H9 (cell line): ENCODE measurements around the gene RANBP9. TPM values are rescaled to one million over a fixed set of nuclear protein-coding genes. Genes with fewer than 3 reads are reported as not detected.

ENCODE experiments used
- DNase-seq: peaks from one replicate; pipeline ENCODE4 v3.0.0-alpha.2; 2017
- H2AFZ ChIP-seq: one replicate; pipeline ENCODE4 v1.6.1; 2013; ENCODE audit warnings: mild to moderate bottlenecking, low read length, control low read depth, moderate library complexity
- H2AK5ac ChIP-seq: 2 replicates; pipeline ENCODE4 v1.6.1; 2013; ENCODE audit warnings: low read length, control low read depth, mixed read lengths; ENCODE audit not compliant: insufficient read length
- H2BK120ac ChIP-seq: one replicate; pipeline ENCODE4 v1.6.1; 2013; ENCODE audit warnings: low read depth, mild to moderate bottlenecking, low read length, control low read depth, inconsistent platforms; ENCODE audit not compliant: poor library complexity, severe bottlenecking
- H2BK12ac ChIP-seq: 2 replicates; pipeline ENCODE4 v1.6.1; 2013; ENCODE audit warnings: low read length, control low read depth, mixed read lengths, low read depth; ENCODE audit not compliant: insufficient read length
- H2BK15ac ChIP-seq: 2 replicates; pipeline ENCODE4 v1.6.1; 2013; ENCODE audit warnings: low read depth, low read length, control low read depth
- H2BK20ac ChIP-seq: one replicate; pipeline ENCODE4 v1.6.1; 2013; ENCODE audit warnings: low read depth, mild to moderate bottlenecking, low read length, control low read depth, inconsistent platforms; ENCODE audit not compliant: poor library complexity, severe bottlenecking
- H2BK5ac ChIP-seq: 2 replicates; pipeline ENCODE4 v1.6.1; 2013; ENCODE audit warnings: low read length, control low read depth, mixed read lengths; ENCODE audit not compliant: insufficient read length
- H3K14ac ChIP-seq: 2 replicates; pipeline ENCODE4 v1.6.1; 2013; ENCODE audit warnings: low read length, control low read depth; ENCODE audit not compliant: insufficient read depth
- H3K18ac ChIP-seq: 2 replicates; pipeline ENCODE4 v1.6.1; 2013; ENCODE audit warnings: low read depth, mild to moderate bottlenecking, mixed read lengths, low read length, control low read depth; ENCODE audit not compliant: insufficient read length
- H3K23ac ChIP-seq: 2 replicates; pipeline ENCODE4 v1.6.1; 2013; ENCODE audit warnings: low read length, control low read depth, mixed read lengths, low read depth; ENCODE audit not compliant: insufficient read length
- H3K23me2 ChIP-seq: 2 replicates; pipeline ENCODE4 v1.6.1; 2013; ENCODE audit warnings: low read depth, mild to moderate bottlenecking, mixed read lengths, low read length, control low read depth; ENCODE audit not compliant: insufficient read length, poor library complexity, severe bottlenecking
- H3K27ac ChIP-seq: 2 replicates; pipeline ENCODE4 v1.5.1; 2013; ENCODE audit warnings: low read length, control low read depth, mixed read lengths, low read depth; ENCODE audit not compliant: insufficient read length
- H3K27me3 ChIP-seq: 2 replicates; pipeline ENCODE4 v1.6.1; 2013; ENCODE audit warnings: low read length, control low read depth, inconsistent platforms; ENCODE audit not compliant: insufficient read depth
- H3K4ac ChIP-seq: 2 replicates; pipeline ENCODE4 v1.6.1; 2013; ENCODE audit warnings: low read depth, mild to moderate bottlenecking, control low read depth, inconsistent platforms, low read length, moderate library complexity
- H3K4me1 ChIP-seq: 2 replicates; pipeline ENCODE4 v1.6.1; 2013; ENCODE audit warnings: low read length, control low read depth, inconsistent platforms; ENCODE audit not compliant: insufficient read depth
- H3K4me2 ChIP-seq: 2 replicates; pipeline ENCODE4 v1.6.1; 2013; ENCODE audit warnings: low read length, control low read depth, mixed read lengths; ENCODE audit not compliant: insufficient read length, insufficient read depth
- H3K56ac ChIP-seq: 2 replicates; pipeline ENCODE4 v1.6.1; 2013; ENCODE audit warnings: low read depth, mild to moderate bottlenecking, mixed read lengths, low read length, control low read depth; ENCODE audit not compliant: insufficient read length
- H3K79me1 ChIP-seq: 2 replicates; pipeline ENCODE4 v1.6.1; 2013; ENCODE audit warnings: low read depth, mild to moderate bottlenecking, moderate library complexity, low read length, control low read depth, inconsistent platforms; ENCODE audit not compliant: insufficient read depth, poor library complexity, severe bottlenecking
- H3K79me2 ChIP-seq: 2 replicates; pipeline ENCODE4 v1.6.1; 2013; ENCODE audit warnings: low read length, control low read depth, inconsistent platforms; ENCODE audit not compliant: insufficient read depth
- H3K9ac ChIP-seq: 2 replicates; pipeline ENCODE4 v1.6.1; 2013; ENCODE audit warnings: low read length, control low read depth, mixed read lengths; ENCODE audit not compliant: insufficient read length; ENCODE audit errors: extremely low read depth
- H3K9me3 ChIP-seq: one replicate; pipeline ENCODE4 v1.6.1; 2013; ENCODE audit warnings: low read depth, low read length, inconsistent platforms; ENCODE audit not compliant: control insufficient read depth
- H3T11ph ChIP-seq: one replicate; pipeline ENCODE4 v1.6.1; 2013; ENCODE audit warnings: mild to moderate bottlenecking, low read length, control low read depth, inconsistent platforms
- H4K20me1 ChIP-seq: one replicate; pipeline ENCODE4 v1.6.1; 2013; ENCODE audit not compliant: control insufficient read depth, insufficient read length, insufficient read depth
- H4K5ac ChIP-seq: 2 replicates; pipeline ENCODE4 v1.6.1; 2013; ENCODE audit warnings: low read depth, mild to moderate bottlenecking, mixed read lengths, low read length, control low read depth; ENCODE audit not compliant: insufficient read length
- H4K8ac ChIP-seq: replicated peaks from 2 replicates; pipeline ENCODE4 v1.6.1; 2013; ENCODE audit warnings: low read length, control low read depth, mixed read lengths, low read depth; ENCODE audit not compliant: insufficient read length
- H4K91ac ChIP-seq: 2 replicates; pipeline ENCODE4 v1.6.1; 2013; ENCODE audit warnings: low read depth, mild to moderate bottlenecking, moderate library complexity, mixed read lengths, low read length, control low read depth; ENCODE audit not compliant: insufficient read length
- H3K27ac Mint-ChIP-seq, 3 experiments: 2 replicates in 2 of 3; 3 replicates in 1 of 3; pipeline ENCODE4 v1.8.0; 2020 to 2021; ENCODE audit warnings: mixed read lengths in 3 of 3, mild to moderate bottlenecking in 1 of 3, moderate library complexity in 1 of 3
- H3K27me3 Mint-ChIP-seq: 2 replicates; pipeline ENCODE4 v1.8.0; 2021; ENCODE audit warnings: low read depth, mild to moderate bottlenecking, moderate library complexity, mixed read lengths
- H3K36me3 Mint-ChIP-seq, 3 experiments: 2 replicates in 2 of 3; 3 replicates in 1 of 3; pipeline ENCODE4 v1.8.0; 2020 to 2021; ENCODE audit warnings: low read depth in 3 of 3, mixed read lengths in 3 of 3; ENCODE audit not compliant: insufficient read depth in 1 of 3
- H3K4me1 Mint-ChIP-seq, 2 experiments: 2 replicates each; pipeline ENCODE4 v1.8.0; 2020; ENCODE audit warnings: mixed read lengths in 2 of 2
- H3K4me3 Mint-ChIP-seq, 2 experiments: 2 replicates in 1 of 2; 3 replicates in 1 of 2; pipeline ENCODE4 v1.8.0; 2020 to 2021; ENCODE audit warnings: mild to moderate bottlenecking in 2 of 2, mixed read lengths in 2 of 2, moderate library complexity in 1 of 2
- H3K9me3 Mint-ChIP-seq, 2 experiments: 2 replicates in 1 of 2; 3 replicates in 1 of 2; pipeline ENCODE4 v1.8.0; 2020; ENCODE audit warnings: mild to moderate bottlenecking in 2 of 2, mixed read lengths in 2 of 2, moderate library complexity in 1 of 2
- CTCF ChIP-seq: fragments of 200-600 bp; sonication (generic); conservative IDR thresholded peaks from 3 replicates; pipeline ENCODE4 v1.8.0; 2021; ENCODE audit warnings: antibody characterized with exemption, mild to moderate bottlenecking
- WGBS: extraction: QIAGEN DNeasy Blood & Tissue Kit; methylation state at CpG from one replicate; pipeline ENCODE4 v1.1.7; 2013; ENCODE audit warnings: missing lambda C conversion rate, low lambda C conversion rate, mixed read lengths; ENCODE audit not compliant: insufficient read length; ENCODE audit errors: extremely low coverage; 5-methylcytosine and 5-hydroxymethylcytosine counted together
- total RNA-seq: library from RNA; stranded (reverse); gene quantifications from 2 replicates; pipeline ENCODE4 v1.2.1, GENCODE V29; 2021

The RANBP9 gene
- total RNA-seq, 1 experiment from 2014 or later = 37.2 TPM

GRCh38 chr6:13643125-13643524, 68.5 kb downstream of the RANBP9 start:
- Histone ChIP-seq H2BK120ac (no peak overlapping the region), H4K5ac (no peak overlapping the region), H3K27ac (no peak overlapping the region), H4K8ac (no peak overlapping the region), H3K14ac (no peak overlapping the region), H3K4me1 (no peaks in the 10 kb centered on the region; the same call in 1 of the 2 replicates), H3K4me2 (no peak overlapping the region), H2AK5ac (no peak overlapping the region), H2BK15ac (no peak overlapping the region), H3K4ac (no peak overlapping the region), H2AFZ (no peak overlapping the region), H3K9ac (no peak overlapping the region), H4K20me1 (no peaks in the 10 kb centered on the region), H3K23ac (no peak overlapping the region), H3K23me2 (no peaks in the 10 kb centered on the region), H2BK20ac (no peak overlapping the region), H3K79me1 (no peaks in the 10 kb centered on the region), H2BK5ac (no peak overlapping the region), H3K56ac (no peak overlapping the region), H3K79me2 (no peaks in the 10 kb centered on the region), H3K9me3 (no peaks in the 10 kb centered on the region), H3K18ac (no peak overlapping the region), H2BK12ac (no peak overlapping the region), H3T11ph (no peak overlapping the region), H3K27me3 (no peaks in the 10 kb centered on the region), H4K91ac (no peak overlapping the region)
- H3K4me3 Mint-ChIP-seq = no peak overlapping the region
- H3K27me3 Mint-ChIP-seq = no peaks in the 10 kb centered on the region
- peaks cover 4 to 30% (median 13%) of the 10 kb centered on the region in 3 experiments for H3K36me3 Mint-ChIP-seq
- no peak for TF ChIP-seq CTCF
- H3K27ac Mint-ChIP-seq = no peak overlapping the region; a peak in 1 of 7 replicates
- H3K9me3 Mint-ChIP-seq = no peaks in the 10 kb centered on the region
- H3K4me1 Mint-ChIP-seq = peaks cover 13 to 15% of the 10 kb centered on the region in 2 experiments
- no peak for DNase-seq
- WGBS = no CpG with 5 or more reads among the region's 3 CpGs
